Measurements from ENCODE around the gene PCNT.

GRCh38 chr21:46483300-46484295 is 159.6 kb downstream of the PCNT start:
- TF ChIP-seq CTCF (IDR thresholded peaks at IDR 0.05) (no peak), EP300 (IDR thresholded peaks at IDR 0.05) (no peak)

Data from tibial nerve (tissue), 4 donors.